ENCODE measurements around the gene ZNF385D. TPM values are rescaled to one million over a fixed set of nuclear protein-coding genes. Genes with fewer than 3 reads are reported as not detected.

The ZNF385D gene
- total RNA-seq, 2 experiments from 2014 or later, result not detected

DNA sequence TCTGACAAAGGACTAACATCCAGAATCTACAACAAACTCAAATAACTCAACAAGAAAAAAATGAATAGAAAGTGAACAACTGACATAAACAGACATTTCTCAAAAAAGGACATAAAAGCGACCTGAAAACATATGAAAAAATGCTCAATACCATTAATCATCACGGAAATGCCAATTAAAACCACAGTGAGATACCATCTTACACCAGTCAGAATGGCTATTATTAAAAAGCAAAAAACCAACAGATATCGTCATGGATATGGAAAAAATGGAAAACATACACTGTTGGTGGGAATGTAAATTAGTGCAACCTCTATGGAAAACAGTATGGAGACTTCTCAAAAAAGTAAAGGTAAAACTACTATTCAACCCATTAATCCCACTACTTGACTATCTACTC is 53.3 kb downstream of the ZNF385D start:
- H3K4me1 Mint-ChIP-seq, result no peaks in the 10 kb centered on the region
- H3K27me3 Mint-ChIP-seq, result no peaks in the 10 kb centered on the region
- no peak overlapping the region for H3K27ac Mint-ChIP-seq
- H3K9me3 Mint-ChIP-seq, result peaks cover 2% of the 10 kb centered on the region
- no peak overlapping the region for H3K4me3 Mint-ChIP-seq
- CTCF ChIA-PET, result no interaction called here
- POLR2A ChIA-PET, result no interaction called here
- no peak for DNase-seq
- no peaks in the 10 kb centered on the region for H3K36me3 Mint-ChIP-seq (ENCODE audit: low read depth)

DNA sequence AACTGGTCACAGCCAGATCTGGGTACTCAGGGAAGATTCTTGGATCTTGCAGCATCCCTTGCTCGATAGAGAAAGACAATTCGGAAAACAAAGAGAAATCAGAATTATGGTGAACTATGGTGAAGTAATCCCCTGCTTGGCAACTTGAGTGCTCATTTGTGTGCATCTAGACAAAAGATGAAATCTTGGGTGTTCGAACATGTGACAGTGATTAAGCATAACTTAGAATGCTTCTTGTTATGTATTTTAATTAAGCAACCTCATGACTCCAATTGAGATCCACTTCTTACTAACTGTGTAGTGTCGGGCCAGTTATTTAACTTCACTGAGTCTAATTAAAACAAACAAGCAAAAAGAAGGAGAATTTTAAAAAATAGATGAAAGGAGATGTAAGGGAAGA is 56.5 kb downstream of the ZNF385D start:
- H3K27me3 Mint-ChIP-seq, result no peaks in the 10 kb centered on the region
- no peak overlapping the region for H3K27ac Mint-ChIP-seq
- no peak overlapping the region for H3K4me3 Mint-ChIP-seq
- CTCF ChIA-PET, result no interaction called here
- POLR2A ChIA-PET, result no interaction called here
- DNase-seq, result no peak
- peaks cover 3% of the 10 kb centered on the region for H3K9me3 Mint-ChIP-seq
- no peaks in the 10 kb centered on the region for H3K36me3 Mint-ChIP-seq (ENCODE audit: low read depth)
- H3K4me1 Mint-ChIP-seq, result no peaks in the 10 kb centered on the region

DNA sequence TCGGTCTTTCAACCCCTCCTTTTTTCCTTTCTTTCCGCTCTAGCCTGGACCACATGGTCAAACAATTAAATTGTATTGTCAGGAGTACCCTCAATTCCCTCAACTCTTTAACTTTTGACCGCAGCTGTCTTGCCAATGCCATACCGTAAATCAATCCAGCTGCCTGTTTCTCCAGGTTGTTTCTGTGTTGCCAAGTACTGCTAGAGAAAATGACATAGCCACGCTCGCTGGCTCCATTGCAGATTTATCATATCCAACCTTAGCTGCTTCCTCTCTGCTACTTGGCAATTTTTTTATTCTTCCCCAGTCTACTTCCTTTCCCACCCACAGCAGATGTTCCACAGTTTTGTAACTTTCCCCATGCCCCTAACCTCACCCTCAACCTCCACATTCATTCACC is 60.0 kb downstream of the ZNF385D start:
- H3K9me3 Mint-ChIP-seq, result peaks cover 3% of the 10 kb centered on the region
- no peaks in the 10 kb centered on the region for H3K27me3 Mint-ChIP-seq
- ChIA-PET CTCF (interaction anchor here (0.7 kb wide), 1 partner anchor 284 kb away, joined by 3 read pairs; no protein-coding TSS in a partner anchor), POLR2A (no interaction called here)
- no peak overlapping the region for H3K4me3 Mint-ChIP-seq
- no peak overlapping the region for H3K27ac Mint-ChIP-seq
- no peaks in the 10 kb centered on the region for H3K4me1 Mint-ChIP-seq
- no peak for DNase-seq
- no peaks in the 10 kb centered on the region for H3K36me3 Mint-ChIP-seq (ENCODE audit: low read depth)

DNA sequence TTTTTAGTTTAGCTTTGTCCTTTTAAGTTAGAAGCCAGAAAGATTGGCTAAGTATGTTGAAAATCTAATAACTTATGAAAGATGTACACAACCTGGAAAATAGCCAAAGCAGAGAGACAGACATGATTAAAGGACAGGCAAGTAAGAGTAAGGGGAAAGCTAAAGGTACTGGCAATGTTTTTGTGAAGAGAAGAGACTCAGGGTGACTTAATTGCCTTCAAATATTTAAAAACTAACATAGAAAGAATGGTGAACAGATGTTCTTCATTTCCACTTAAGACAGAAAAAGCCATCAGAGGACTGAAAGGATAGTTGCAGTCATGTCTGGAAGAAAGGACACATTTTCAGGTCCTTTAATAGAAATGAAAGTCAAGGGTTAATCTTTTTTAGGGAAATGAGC is 68.8 kb downstream of the ZNF385D start:
- no peak for DNase-seq
- H3K4me1 Mint-ChIP-seq, result no peaks in the 10 kb centered on the region
- no peaks in the 10 kb centered on the region for H3K36me3 Mint-ChIP-seq (ENCODE audit: low read depth)
- peaks cover 2% of the 10 kb centered on the region for H3K9me3 Mint-ChIP-seq
- H3K4me3 Mint-ChIP-seq, result no peak overlapping the region
- H3K27me3 Mint-ChIP-seq, result no peaks in the 10 kb centered on the region
- no peak overlapping the region for H3K27ac Mint-ChIP-seq
- ChIA-PET POLR2A (no interaction called here), CTCF (no interaction called here)

DNA sequence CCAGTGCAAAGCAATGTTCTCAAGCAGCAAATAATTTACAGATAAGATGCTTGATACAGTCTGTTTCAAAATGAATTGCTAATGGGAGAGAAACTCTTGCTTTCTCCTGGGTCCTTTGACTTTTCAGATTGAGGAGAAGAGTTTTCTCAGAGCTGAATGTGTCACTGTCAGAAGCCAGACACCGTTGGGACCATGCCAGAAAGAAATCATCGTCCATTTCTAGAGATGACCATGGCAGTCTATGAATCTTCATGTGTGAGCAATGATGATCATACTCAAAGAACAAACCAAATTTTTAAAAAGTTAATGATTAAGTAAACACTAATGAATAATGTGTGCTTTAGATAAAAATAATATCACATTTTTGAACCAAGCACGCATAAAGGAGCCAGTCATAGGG is 77.6 kb downstream of the ZNF385D start:
- no peak for DNase-seq
- H3K27me3 Mint-ChIP-seq, result no peaks in the 10 kb centered on the region
- no peaks in the 10 kb centered on the region for H3K36me3 Mint-ChIP-seq (ENCODE audit: low read depth)
- ChIA-PET CTCF (no interaction called here), POLR2A (no interaction called here)
- H3K4me1 Mint-ChIP-seq, result no peaks in the 10 kb centered on the region
- peaks cover 7% of the 10 kb centered on the region for H3K9me3 Mint-ChIP-seq
- no peak overlapping the region for H3K4me3 Mint-ChIP-seq
- no peak overlapping the region for H3K27ac Mint-ChIP-seq

DNA sequence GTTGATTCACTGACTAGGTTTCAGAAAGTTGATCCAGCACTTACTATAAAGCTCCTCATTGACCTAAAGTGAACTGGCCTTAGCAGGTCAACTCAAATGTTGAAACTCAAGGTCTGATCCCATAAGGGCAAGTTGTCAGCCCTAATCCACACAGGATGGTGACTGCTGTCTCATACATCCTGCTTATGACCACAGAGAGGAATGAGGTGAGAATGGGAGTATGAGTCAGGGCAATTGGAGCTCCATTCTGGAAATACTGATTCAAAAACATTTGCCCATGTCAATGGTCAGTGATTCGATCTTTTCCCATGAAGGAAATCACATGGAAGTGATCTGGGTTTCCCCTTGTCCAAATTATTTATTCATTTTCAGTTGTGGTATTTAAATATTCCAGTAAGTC is 78.7 kb downstream of the ZNF385D start:
- POLR2A ChIA-PET, result no interaction called here
- H3K4me1 Mint-ChIP-seq, result no peaks in the 10 kb centered on the region
- H3K27me3 Mint-ChIP-seq, result no peaks in the 10 kb centered on the region
- DNase-seq, result no peak
- no peak overlapping the region for H3K4me3 Mint-ChIP-seq
- no peaks in the 10 kb centered on the region for H3K36me3 Mint-ChIP-seq (ENCODE audit: low read depth)
- CTCF ChIA-PET, result no interaction called here
- H3K27ac Mint-ChIP-seq, result no peak overlapping the region
- H3K9me3 Mint-ChIP-seq, result peaks cover 7% of the 10 kb centered on the region

DNA sequence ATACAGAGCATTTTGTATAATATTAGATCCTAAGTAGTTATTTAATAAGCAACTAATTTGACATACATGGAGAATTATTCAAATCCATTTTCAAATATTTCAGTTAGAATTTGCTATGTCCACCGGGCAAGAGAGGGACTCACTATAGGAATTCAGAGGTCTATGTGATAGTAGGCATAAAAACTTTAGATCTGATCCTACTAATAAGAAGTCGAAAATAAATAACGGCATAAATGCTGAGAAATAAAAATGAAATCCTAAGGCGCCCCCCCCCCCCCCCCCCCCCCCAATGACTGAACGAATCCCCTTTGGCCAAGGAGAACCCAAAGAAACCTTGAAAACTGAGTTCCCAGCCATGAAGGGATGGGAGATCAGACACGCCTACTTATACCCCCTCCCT is 80.6 kb downstream of the ZNF385D start:
- Mint-ChIP-seq H3K4me3 (no peak overlapping the region), H3K27me3 (no peaks in the 10 kb centered on the region), H3K36me3 (ENCODE audit: low read depth) (no peaks in the 10 kb centered on the region), H3K4me1 (no peaks in the 10 kb centered on the region), H3K9me3 (peaks cover 7% of the 10 kb centered on the region), H3K27ac (no peak overlapping the region)
- ChIA-PET POLR2A (no interaction called here), CTCF (no interaction called here)
- DNase-seq, result no peak

DNA sequence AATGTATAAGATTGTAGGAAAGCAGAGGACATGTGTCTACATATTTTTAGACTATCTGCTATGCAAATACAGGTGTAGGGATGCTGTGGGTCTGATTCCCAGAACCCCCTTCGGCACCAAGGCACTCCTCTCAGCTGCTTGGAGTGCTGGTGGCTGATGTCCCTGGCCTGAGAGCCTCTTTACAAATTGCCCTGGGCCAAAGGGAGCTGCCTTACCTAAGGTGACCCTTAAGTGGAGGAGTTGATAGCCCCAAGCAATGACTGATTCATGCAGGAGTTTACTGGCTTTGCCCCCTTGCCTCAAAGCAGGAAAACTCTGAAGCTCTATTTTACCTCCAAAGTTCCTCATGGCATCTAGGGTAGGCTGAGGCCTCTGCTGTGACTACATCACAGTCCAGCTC is 83.0 kb downstream of the ZNF385D start:
- no peaks in the 10 kb centered on the region for H3K27me3 Mint-ChIP-seq
- DNase-seq, result no peak
- CTCF ChIA-PET, result no interaction called here

DNA sequence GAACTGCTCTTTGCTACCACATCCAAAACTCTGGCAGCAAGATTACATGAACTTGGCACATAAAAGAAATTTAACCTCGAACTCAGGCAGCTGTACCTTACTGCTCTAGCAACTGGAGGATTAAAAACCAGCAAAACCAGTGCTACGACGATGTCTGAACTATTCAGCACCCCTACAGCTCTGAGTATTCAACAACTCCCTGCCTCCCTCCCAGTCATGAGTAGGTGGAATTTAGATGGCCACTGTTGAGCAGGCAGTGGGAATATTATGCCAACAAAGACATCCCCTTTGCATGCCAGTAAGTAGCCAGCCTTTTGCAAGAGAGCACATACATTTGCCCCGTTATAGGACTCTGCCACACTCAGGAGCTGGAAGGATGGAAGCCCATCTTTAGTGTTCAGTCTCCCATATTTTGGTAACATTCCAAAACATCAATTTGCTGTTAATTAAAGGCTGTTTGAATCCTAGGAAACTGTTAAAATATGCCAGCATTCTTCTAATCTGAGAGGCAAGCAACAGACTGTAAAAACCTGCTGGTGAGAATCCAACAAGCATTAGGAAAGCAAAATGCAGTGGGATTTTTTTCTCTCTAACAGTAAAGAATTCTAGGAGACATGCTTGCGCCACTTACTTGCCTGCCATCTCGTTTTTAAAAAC is 85.4 kb downstream of the ZNF385D start:
- CTCF ChIA-PET, result no interaction called here
- H3K4me3 Mint-ChIP-seq, result no peak overlapping the region
- no peaks in the 10 kb centered on the region for H3K9me3 Mint-ChIP-seq
- H3K27ac Mint-ChIP-seq, result no peak overlapping the region
- no peaks in the 10 kb centered on the region for H3K27me3 Mint-ChIP-seq
- no peak for DNase-seq
- H3K36me3 Mint-ChIP-seq (ENCODE audit: low read depth), result no peaks in the 10 kb centered on the region
- no peaks in the 10 kb centered on the region for H3K4me1 Mint-ChIP-seq
- POLR2A ChIA-PET, result no interaction called here

More for the DNA sequence above, 83.0 kb downstream of the ZNF385D start:
- Mint-ChIP-seq H3K4me3 (no peak overlapping the region), H3K9me3 (peaks cover 4% of the 10 kb centered on the region), H3K4me1 (no peaks in the 10 kb centered on the region), H3K36me3 (ENCODE audit: low read depth) (no peaks in the 10 kb centered on the region), H3K27ac (no peak overlapping the region)
- POLR2A ChIA-PET, result no interaction called here

DNA sequence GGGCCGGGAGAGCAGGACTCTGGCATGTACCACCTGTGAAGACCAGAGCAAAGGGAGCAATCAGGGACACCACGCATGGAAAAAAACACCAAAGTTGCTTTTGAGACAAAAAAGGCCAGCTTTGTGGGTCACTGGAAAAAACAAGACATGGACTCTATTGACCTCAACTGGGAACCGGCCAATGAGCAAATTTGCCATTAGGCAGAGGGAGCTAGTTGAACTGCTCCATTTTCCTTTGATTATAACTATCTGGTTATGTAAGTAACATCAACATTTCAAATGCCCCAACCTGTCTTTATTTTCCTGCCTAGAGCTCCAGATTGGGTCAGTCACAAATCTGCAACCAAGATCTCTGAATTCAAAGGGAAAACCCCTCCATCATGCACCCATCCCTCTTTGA is 86.0 kb downstream of the ZNF385D start:
- no peaks in the 10 kb centered on the region for H3K9me3 Mint-ChIP-seq
- no peaks in the 10 kb centered on the region for H3K27me3 Mint-ChIP-seq
- POLR2A ChIA-PET, result no interaction called here
- no peaks in the 10 kb centered on the region for H3K4me1 Mint-ChIP-seq
- H3K36me3 Mint-ChIP-seq (ENCODE audit: low read depth), result no peaks in the 10 kb centered on the region
- no peak overlapping the region for H3K27ac Mint-ChIP-seq
- no peak for DNase-seq
- CTCF ChIA-PET, result no interaction called here
- H3K4me3 Mint-ChIP-seq, result no peak overlapping the region

DNA sequence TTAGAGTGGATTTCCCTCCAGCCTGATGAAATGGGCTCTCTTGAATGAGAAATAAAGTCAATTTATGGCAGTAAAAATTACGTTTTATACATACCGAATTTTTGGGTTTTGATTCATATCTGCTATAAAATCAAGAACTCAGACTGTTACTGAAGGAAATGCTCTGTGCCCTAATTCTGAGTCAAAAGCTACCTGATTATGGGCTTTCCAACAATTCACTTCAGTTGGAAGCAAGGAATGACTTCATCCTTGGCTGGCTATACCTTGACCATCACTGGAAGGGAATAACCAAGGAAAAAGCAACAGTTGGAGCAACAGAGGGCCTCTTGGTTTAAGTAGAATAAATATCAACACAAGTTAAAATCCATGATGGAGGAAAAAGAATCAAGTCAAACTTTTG is 88.6 kb downstream of the ZNF385D start:
- H3K4me3 Mint-ChIP-seq, result no peak overlapping the region
- DNase-seq, result no peak
- no peaks in the 10 kb centered on the region for H3K9me3 Mint-ChIP-seq
- CTCF ChIA-PET, result no interaction called here
- POLR2A ChIA-PET, result no interaction called here
- no peaks in the 10 kb centered on the region for H3K4me1 Mint-ChIP-seq
- no peaks in the 10 kb centered on the region for H3K27me3 Mint-ChIP-seq
- H3K27ac Mint-ChIP-seq, result no peak overlapping the region
- H3K36me3 Mint-ChIP-seq (ENCODE audit: low read depth), result no peaks in the 10 kb centered on the region

DNA sequence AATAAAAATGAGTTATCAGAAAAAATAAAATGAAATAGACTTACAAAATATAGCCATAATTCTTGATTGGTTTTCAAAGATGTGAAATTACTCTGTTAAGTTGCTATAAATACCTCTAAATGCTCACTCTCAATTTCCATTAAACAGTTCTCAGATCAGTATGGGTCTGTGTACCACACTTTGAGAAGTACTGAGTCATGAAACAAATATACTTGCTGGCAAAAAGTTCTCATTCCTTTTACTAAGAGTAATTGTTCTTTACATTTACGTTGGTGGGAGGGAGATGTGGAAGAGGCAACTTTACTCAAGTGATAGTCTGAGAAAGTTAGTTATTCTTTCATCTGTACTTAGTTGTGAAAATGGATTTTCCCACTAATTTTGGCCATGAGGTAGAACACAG is 96.3 kb downstream of the ZNF385D start:
- H3K27ac Mint-ChIP-seq, result no peak overlapping the region
- ChIA-PET POLR2A (no interaction called here), CTCF (no interaction called here)
- no peaks in the 10 kb centered on the region for H3K9me3 Mint-ChIP-seq
- no peak overlapping the region for H3K4me3 Mint-ChIP-seq
- DNase-seq, result no peak
- no peaks in the 10 kb centered on the region for H3K36me3 Mint-ChIP-seq (ENCODE audit: low read depth)
- no peaks in the 10 kb centered on the region for H3K27me3 Mint-ChIP-seq
- no peaks in the 10 kb centered on the region for H3K4me1 Mint-ChIP-seq

DNA sequence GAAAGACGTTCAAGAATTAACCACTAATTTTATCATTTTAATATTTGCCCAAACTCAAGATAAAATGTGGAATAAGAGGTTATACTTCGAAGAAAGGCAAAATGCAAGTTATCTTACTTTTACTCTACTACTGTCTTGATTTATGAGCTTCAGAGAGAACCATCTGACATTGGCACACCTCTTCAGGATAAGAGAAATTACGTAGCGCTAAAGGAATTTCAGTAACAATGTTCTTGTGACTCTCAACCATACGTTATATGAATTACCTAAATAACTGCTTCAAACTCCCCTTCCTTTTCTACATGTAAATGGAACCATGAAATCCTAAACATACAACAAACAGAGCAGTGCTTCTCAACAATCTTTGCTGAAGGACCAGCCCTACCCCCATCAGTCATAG is 96.8 kb downstream of the ZNF385D start:
- Mint-ChIP-seq H3K27ac (no peak overlapping the region), H3K27me3 (no peaks in the 10 kb centered on the region), H3K4me1 (no peaks in the 10 kb centered on the region), H3K36me3 (ENCODE audit: low read depth) (no peaks in the 10 kb centered on the region), H3K4me3 (no peak overlapping the region), H3K9me3 (no peaks in the 10 kb centered on the region)
- ChIA-PET POLR2A (no interaction called here), CTCF (no interaction called here)
- no peak for DNase-seq

DNA sequence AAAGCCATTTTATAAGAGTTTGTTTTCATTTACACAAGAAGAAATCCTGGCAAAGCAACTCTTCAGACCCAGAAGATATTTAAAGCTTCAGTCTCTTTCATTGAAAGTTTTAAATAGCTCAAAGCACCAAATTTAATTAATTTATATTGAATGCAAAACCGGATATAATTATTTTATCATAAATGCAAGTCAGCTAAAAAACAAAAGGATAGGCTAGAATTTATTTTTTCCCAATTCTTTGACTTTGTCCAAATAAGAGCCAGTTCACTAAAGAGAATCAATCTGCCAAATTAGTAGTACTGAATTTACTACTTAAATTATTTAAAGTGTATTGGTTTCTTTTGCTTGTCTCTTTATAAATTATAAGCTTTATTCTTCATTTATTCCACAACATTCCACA is 101.5 kb downstream of the ZNF385D start:
- CTCF ChIA-PET, result no interaction called here

More for the DNA sequence above, 101.5 kb downstream of the ZNF385D start:
- Mint-ChIP-seq H3K4me1 (no peaks in the 10 kb centered on the region), H3K9me3 (no peaks in the 10 kb centered on the region), H3K4me3 (no peak overlapping the region), H3K36me3 (ENCODE audit: low read depth) (no peaks in the 10 kb centered on the region), H3K27me3 (no peaks in the 10 kb centered on the region), H3K27ac (no peak overlapping the region)
- POLR2A ChIA-PET, result no interaction called here
- DNase-seq, result no peak
